Neutrophil (primary cell): Measurements from ENCODE around the gene GRIN2D.

Experiments
- H3K27ac ChIP-seq: fragments of 200-600 bp; sonication (generic); 2 replicates; pipeline ENCODE4 v1.5.1; 2016; ENCODE audit warnings: mild to moderate bottlenecking, moderate library complexity
- H3K27me3 ChIP-seq: fragments of 200-600 bp; sonication (generic); 2 replicates; pipeline ENCODE4 v1.6.0; 2016; ENCODE audit warnings: mild to moderate bottlenecking
- H3K36me3 ChIP-seq: fragments of 200-600 bp; sonication (generic); 2 replicates; pipeline ENCODE4 v1.5.1; 2017
- H3K4me1 ChIP-seq, 2 experiments: fragments of 200-600 bp in 1 of 2; sonication (generic) in 1 of 2; 1 replicate in 1 of 2; 2 replicates in 1 of 2; pipeline versions ENCODE4 v1.5.1 to v1.6.1; 2013 to 2016; ENCODE audit warnings: low read depth in 1 of 2, low read length in 1 of 2, mild to moderate bottlenecking in 1 of 2, moderate library complexity in 1 of 2; ENCODE audit not compliant: control insufficient read depth in 1 of 2, insufficient read depth in 1 of 2
- H3K4me3 ChIP-seq, 2 experiments: fragments of 200-600 bp in 1 of 2; sonication (generic) in 1 of 2; 1 replicate in 1 of 2; 2 replicates in 1 of 2; pipeline ENCODE4 v1.5.1; 2013 to 2016; ENCODE audit warnings: low read depth in 1 of 2, low read length in 1 of 2, mild to moderate bottlenecking in 1 of 2, moderate library complexity in 1 of 2
- H3K9me3 ChIP-seq: fragments of 200-600 bp; sonication (generic); 2 replicates; pipeline ENCODE4 v1.5.1; 2016
- TF ChIP-seq, protein P1 (sequence below): fragments of 200-600 bp; sonication (generic); IDR thresholded peaks from 2 replicates; pipeline ENCODE4 v1.5.1; 2016; ENCODE audit warnings: antibody characterized with exemption

The GRIN2D gene

DNA sequence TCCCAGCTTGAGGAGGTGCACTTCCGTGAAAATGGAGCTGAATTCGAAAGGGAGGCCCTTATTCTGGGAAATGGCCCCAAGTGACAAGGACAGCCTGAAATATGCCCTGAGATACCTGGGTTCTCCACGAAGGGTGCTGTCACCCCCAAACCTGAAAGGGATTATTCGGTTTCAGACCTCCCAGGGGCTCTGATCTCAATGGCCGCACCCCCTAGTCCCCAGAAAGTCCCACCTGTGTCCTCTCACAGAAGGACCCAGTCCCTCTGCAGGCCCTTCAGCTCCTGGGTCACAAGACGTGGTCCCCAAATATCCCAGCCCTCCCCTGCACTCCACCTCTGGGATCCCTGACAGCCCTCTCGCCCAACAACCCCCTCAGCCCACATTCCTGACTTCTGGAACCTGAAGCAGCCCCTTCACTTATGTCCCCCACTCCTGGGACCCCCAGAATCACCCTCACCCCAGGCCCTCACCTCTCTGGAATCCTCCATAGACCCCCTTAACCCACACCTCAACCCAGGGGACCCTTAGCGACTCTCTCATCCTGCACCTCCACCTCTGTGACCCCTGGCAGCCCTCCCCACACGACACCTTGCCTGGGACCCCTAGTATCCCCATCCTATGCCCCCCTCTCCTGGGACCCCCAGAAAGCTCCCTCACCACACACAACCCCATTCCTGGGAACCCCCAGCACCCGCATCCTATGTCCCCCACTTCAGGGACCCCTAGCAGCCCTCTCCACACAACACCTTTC is 28.7 kb upstream of the GRIN2D start:
- no peaks in the 10 kb centered on the region for H3K36me3 ChIP-seq
- H3K27me3 ChIP-seq = no peaks in the 10 kb centered on the region
- TF ChIP-seq, protein P1, sequence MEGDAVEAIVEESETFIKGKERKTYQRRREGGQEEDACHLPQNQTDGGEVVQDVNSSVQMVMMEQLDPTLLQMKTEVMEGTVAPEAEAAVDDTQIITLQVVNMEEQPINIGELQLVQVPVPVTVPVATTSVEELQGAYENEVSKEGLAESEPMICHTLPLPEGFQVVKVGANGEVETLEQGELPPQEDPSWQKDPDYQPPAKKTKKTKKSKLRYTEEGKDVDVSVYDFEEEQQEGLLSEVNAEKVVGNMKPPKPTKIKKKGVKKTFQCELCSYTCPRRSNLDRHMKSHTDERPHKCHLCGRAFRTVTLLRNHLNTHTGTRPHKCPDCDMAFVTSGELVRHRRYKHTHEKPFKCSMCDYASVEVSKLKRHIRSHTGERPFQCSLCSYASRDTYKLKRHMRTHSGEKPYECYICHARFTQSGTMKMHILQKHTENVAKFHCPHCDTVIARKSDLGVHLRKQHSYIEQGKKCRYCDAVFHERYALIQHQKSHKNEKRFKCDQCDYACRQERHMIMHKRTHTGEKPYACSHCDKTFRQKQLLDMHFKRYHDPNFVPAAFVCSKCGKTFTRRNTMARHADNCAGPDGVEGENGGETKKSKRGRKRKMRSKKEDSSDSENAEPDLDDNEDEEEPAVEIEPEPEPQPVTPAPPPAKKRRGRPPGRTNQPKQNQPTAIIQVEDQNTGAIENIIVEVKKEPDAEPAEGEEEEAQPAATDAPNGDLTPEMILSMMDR = no peak
- no peaks in the 10 kb centered on the region for H3K9me3 ChIP-seq
- peak overlapping the region; percentile 79 to 85 for H3K4me3 ChIP-seq
- peaks cover 18 to 19% of the 10 kb centered on the region in 2 experiments for H3K4me1 ChIP-seq
- H3K27ac ChIP-seq = peak overlapping the region; percentile 89

DNA sequence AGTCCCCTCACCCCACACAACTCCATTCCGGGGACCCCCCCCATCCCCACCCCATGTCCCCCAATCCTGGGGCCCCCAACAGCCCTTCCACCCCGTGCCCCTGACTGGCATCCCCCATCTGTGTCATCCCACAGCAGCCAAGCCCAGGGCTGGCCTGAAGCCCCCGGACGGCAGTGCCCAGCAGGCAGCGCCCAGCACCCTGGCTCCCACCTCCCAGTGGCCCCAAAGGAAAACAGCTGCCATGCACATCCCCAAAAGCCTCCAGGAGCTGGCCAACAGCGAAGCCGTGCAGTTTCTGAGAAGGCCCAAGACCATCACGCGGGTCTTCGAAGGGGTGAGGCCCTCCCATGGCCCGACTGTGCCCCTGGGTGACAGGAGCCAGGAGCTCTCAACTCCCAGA is 27.9 kb upstream of the GRIN2D start:
- Histone ChIP-seq H3K27me3 (no peaks in the 10 kb centered on the region), H3K4me3 (no peak overlapping the region), H3K27ac (no peak overlapping the region), H3K4me1 (peaks cover 18 to 19% of the 10 kb centered on the region in 2 experiments), H3K9me3 (no peaks in the 10 kb centered on the region), H3K36me3 (no peaks in the 10 kb centered on the region)
- TF ChIP-seq, protein P1 = no peak

DNA sequence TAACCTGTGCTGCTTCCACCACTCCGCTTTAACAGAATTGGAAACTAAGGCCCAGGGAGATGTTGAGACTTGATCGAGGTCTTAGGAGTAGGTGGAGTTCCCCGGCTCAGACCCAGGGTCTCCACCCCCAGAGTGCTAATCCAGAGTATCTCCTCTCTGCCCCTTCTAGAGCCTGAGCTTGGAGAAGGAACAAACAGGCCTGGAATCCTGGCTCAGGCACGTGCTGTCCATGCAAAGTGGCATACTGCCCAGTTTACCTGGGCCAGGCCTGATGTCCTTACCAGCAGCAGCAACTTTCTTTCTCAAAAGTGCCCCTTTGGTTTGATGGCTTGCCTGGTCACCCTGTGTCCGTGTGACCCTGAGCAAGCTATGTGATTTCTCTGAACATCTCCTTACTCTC is 25.6 kb upstream of the GRIN2D start:
- Histone ChIP-seq H3K36me3 (no peaks in the 10 kb centered on the region), H3K9me3 (no peaks in the 10 kb centered on the region), H3K4me3 (no peak overlapping the region), H3K27me3 (no peaks in the 10 kb centered on the region), H3K27ac (no peak overlapping the region), H3K4me1 (peaks cover 16 to 17% of the 10 kb centered on the region in 2 experiments)
- TF ChIP-seq, protein P1 = no peak

- TF ChIP-seq, protein P1 = no peak
- Histone ChIP-seq H3K4me1 (peaks cover 6 to 7% of the 10 kb centered on the region in 2 experiments), H3K4me3 (no peak overlapping the region), H3K9me3 (no peaks in the 10 kb centered on the region), H3K27me3 (no peaks in the 10 kb centered on the region), H3K36me3 (no peaks in the 10 kb centered on the region), H3K27ac (no peak overlapping the region)
These were observed 24.5 kb upstream of the GRIN2D start for GRCh38 chr19:48368936-48369335.

DNA sequence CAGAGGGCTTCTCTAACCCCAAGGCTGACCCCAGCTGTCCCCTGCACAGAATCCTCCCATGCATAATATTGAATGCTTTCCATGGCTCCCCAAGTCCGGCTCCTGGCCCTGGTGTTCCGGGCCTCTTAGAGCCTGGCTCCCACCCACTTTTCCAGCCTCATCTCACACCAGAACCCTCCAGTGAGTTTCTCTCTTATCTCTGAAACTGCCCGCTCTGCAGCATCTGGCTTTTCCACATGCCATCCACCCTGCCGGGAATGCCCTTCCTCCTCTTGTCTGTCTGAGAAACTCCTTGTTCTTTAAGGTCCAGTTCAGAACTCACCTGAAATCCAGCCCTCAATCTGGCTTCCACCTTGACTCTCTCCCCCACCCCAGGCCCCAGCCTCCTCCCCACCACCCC is 22.5 kb upstream of the GRIN2D start:
- H3K4me1 ChIP-seq = no peaks in the 10 kb centered on the region
- no peak overlapping the region for H3K27ac ChIP-seq
- H3K4me3 ChIP-seq = no peak overlapping the region
- H3K9me3 ChIP-seq = no peaks in the 10 kb centered on the region
- no peaks in the 10 kb centered on the region for H3K27me3 ChIP-seq
- TF ChIP-seq, protein P1 = no peak
- H3K36me3 ChIP-seq = no peaks in the 10 kb centered on the region
